Measurements from ENCODE around the gene XK. TPM values are rescaled to one million over a fixed set of nuclear protein-coding genes. Genes with fewer than 3 reads are reported as not detected.

The XK gene
- total and polyA plus RNA-seq, 10 of the 15 experiments (the other 5 are each of a cell fraction or from before 2014, with no cell fraction given): not detected

GRCh38 chrX:37746218-37746941, 60.8 kb downstream of the XK start (continued):
- TF ChIP-seq SMAD5 (IDR thresholded peaks at IDR 0.05; ENCODE audit: low read depth) (no peak), CEBPZ (IDR thresholded peaks at IDR 0.05; ENCODE audit: low read depth, low read length) (no peak), PML (IDR thresholded peaks at IDR 0.05; ENCODE audit: low read length) (no peak; the same call in 1 of the 2 replicates), ZBTB40 (IDR thresholded peaks at IDR 0.05; ENCODE audit: borderline replicate concordance) (no peak), MEF2A (IDR thresholded peaks at IDR 0.05; ENCODE audit: insufficient read depth, low read depth, low read length) (peak; percentile 72; the same call in 1 of the 2 replicates), ZNF687 (IDR thresholded peaks at IDR 0.05) (no peak; the same call in 1 of the 2 replicates), BCLAF1 (IDR thresholded peaks at IDR 0.05) (no peak), HDAC2 (IDR thresholded peaks at IDR 0.05) (no peak), ZNF24 (IDR thresholded peaks at IDR 0.05) (no peak), GATAD2B (conservative IDR thresholded peaks at IDR 0.05; ENCODE audit: low read depth) (no peak), CEBPB (IDR thresholded peaks at IDR 0.05; ENCODE audit: borderline replicate concordance in 1 of 2, low read depth in 2 of 2, low read length in 2 of 2) (no peak), NKRF (conservative IDR thresholded peaks at IDR 0.05) (no peak)
